Measurements from ENCODE around the gene SIGLEC9.

DNA sequence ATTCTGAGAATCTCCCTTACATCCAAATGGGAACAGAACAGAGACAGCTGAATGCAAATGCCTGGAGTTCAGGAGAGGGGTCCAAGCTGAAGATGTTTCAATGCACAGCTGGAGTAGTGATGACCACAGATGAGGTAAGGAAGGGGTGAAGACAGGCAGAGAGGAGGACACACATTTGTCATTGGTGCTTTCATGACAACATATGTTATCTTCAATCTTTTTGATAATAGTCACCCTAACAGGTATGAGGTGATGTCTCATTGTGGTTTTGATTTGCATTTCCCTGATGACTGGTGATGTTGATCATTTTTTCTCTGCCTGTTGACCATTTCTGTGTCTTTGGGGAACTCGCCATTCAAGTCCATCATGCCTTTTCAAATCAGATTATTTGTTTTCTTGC is 36.6 kb downstream of the SIGLEC9 start:
- TF ChIP-seq CTCF (IDR thresholded peaks at IDR 0.05; ENCODE audit: low read length) (no peak), EZH2 (IDR thresholded peaks at IDR 0.05; ENCODE audit: borderline replicate concordance, low read length) (no peak)
